GM12878 (cell line): ENCODE results near the gene UTP4. TPM values are rescaled to one million over a fixed set of nuclear protein-coding genes. Genes with fewer than 3 reads are reported as not detected.

Experiments
- ATAC-seq: fragments of 200-7000 bp; cut with Tn5 transposase; 3 replicates; pipeline ENCODE4 v1.9.1; 2020; ENCODE audit warnings: mild to moderate bottlenecking, moderate library complexity
- BruUV-seq: library from RNA; stranded (reverse); fragments of 400-500 nt; replicated peaks from 2 replicates; lab custom pipeline; 2021; lab: Mats Ljungman, UMichigan
- CTCF ChIA-PET: fragments of 300-600 bp; sonication (Branson Sonifier 250); formaldehyde crosslinking; extraction: SDS; loops from one replicate; lab custom pipeline; 2021; ENCODE audit warnings: inconsistent platforms; lab: Yijun Ruan, JAX
- POLR2A ChIA-PET: fragments of 350-600 bp; formaldehyde crosslinking; extraction: SDS; loops from one replicate; lab custom pipeline; 2021; ENCODE audit warnings: inconsistent platforms; lab: Charles Lee
- RAD21 ChIA-PET: fragments of 300-600 bp; sonication (Branson Sonifier 250); formaldehyde crosslinking; loops from one replicate; lab custom pipeline; 2023; ENCODE audit warnings: antibody characterized with exemption; ENCODE audit not compliant: unreplicated experiment; lab: Charles Lee
- SMC1A ChIA-PET: fragments of 300-600 bp; sonication (Branson Sonifier 250); formaldehyde crosslinking; loops from one replicate; lab custom pipeline; 2023; ENCODE audit not compliant: unreplicated experiment, uncharacterized antibody; lab: Charles Lee
- DNase-seq: peaks from one replicate; pipeline ENCODE4 v3.0.0-alpha.2; 2011; ENCODE audit warnings: low read depth, low spot score
- FAIRE-seq: peaks from 3 replicates; lab custom pipeline; 2011; peaks lifted over from hg19 to GRCh38; lab: Jason Lieb, UNC
- H2AFZ ChIP-seq: 2 replicates; pipeline ENCODE4 v1.6.0; 2011; ENCODE audit warnings: low read depth, low read length, control low read depth; ENCODE audit not compliant: control insufficient read depth
- H3K27ac ChIP-seq: 2 replicates; pipeline ENCODE4 v1.5.1; 2011; ENCODE audit warnings: control low read depth; ENCODE audit not compliant: control insufficient read depth, insufficient read depth
- H3K27me3 ChIP-seq, 2 experiments: replicated peaks in 1 of 2; 2 replicates each; pipeline versions ENCODE4 v1.6.0 to v1.6.1; 2011; ENCODE audit warnings: low read length in 1 of 2; ENCODE audit not compliant: control insufficient read depth in 2 of 2, insufficient read depth in 2 of 2
- H3K36me3 ChIP-seq, 2 experiments: 2 replicates each; pipeline ENCODE4 v1.5.1; 2011; ENCODE audit warnings: low read length in 1 of 2; ENCODE audit not compliant: control insufficient read depth in 2 of 2, insufficient read depth in 2 of 2
- H3K4me1 ChIP-seq: 2 replicates; pipeline ENCODE4 v1.6.1; 2011; ENCODE audit warnings: mild to moderate bottlenecking, low read length, moderate library complexity, mixed read lengths; ENCODE audit not compliant: control insufficient read depth, insufficient read depth
- H3K4me2 ChIP-seq: 2 replicates; pipeline ENCODE4 v1.6.0; 2011; ENCODE audit warnings: control low read depth; ENCODE audit not compliant: control insufficient read depth, insufficient read depth
- H3K4me3 ChIP-seq: fragments of 200-600 bp; sonication (generic); 2 replicates; pipeline ENCODE4 v1.5.1; 2016
- H3K79me2 ChIP-seq: 2 replicates; pipeline ENCODE4 v1.6.0; 2011; ENCODE audit warnings: low read length; ENCODE audit not compliant: control insufficient read depth, insufficient read depth
- H3K9ac ChIP-seq: 2 replicates; pipeline ENCODE4 v1.8.0; 2011; ENCODE audit warnings: low read length, control low read depth, mixed read lengths; ENCODE audit not compliant: control insufficient read depth, insufficient read depth
- H3K9me3 ChIP-seq: replicated peaks from 3 replicates; pipeline ENCODE4 v1.5.1; 2011; ENCODE audit warnings: mild to moderate bottlenecking, low read length; ENCODE audit not compliant: control insufficient read depth, insufficient read depth
- H4K20me1 ChIP-seq: 2 replicates; pipeline ENCODE4 v1.6.0; 2011; ENCODE audit not compliant: control insufficient read depth, insufficient read depth
- BACH1 ChIP-seq: fragments of 450-650 bp; IDR thresholded peaks from 2 replicates; pipeline ENCODE4 v1.6.1; 2017; ENCODE audit warnings: mild to moderate bottlenecking, borderline replicate concordance
- NR2C1 ChIP-seq: fragments of 450-650 bp; IDR thresholded peaks from 2 replicates; pipeline ENCODE4 v1.6.1; 2017; ENCODE audit warnings: antibody characterized with exemption, mild to moderate bottlenecking, moderate library complexity
- PAX8 ChIP-seq: fragments of 450-650 bp; IDR thresholded peaks from 2 replicates; pipeline ENCODE4 v1.6.1; 2017; ENCODE audit warnings: mild to moderate bottlenecking, moderate library complexity
- PKNOX1 ChIP-seq: fragments of 450-650 bp; IDR thresholded peaks from 2 replicates; pipeline ENCODE4 v1.6.1; 2016; ENCODE audit warnings: mild to moderate bottlenecking
- RELB ChIP-seq: fragments of 450-650 bp; IDR thresholded peaks from 2 replicates; pipeline ENCODE4 v1.6.1; 2017; ENCODE audit warnings: low read depth, mild to moderate bottlenecking, moderate library complexity
- TBL1XR1 ChIP-seq: IDR thresholded peaks from 2 replicates; pipeline ENCODE4 v1.6.1; 2012; ENCODE audit warnings: low read depth, low read length, improper control_type of control experiment
- WGBS: methylation state at CpG from one replicate; pipeline ENCODE4 v1.1.6; 2016; ENCODE audit warnings: low lambda C conversion rate; ENCODE audit not compliant: insufficient replicate concordance, insufficient coverage; ENCODE audit errors: missing lambda C conversion rate; 5-methylcytosine and 5-hydroxymethylcytosine counted together
- in situ Hi-C: fragments of 300-500 bp; cut with MboI; formaldehyde crosslinking; loops from 9 replicates; pipeline ENCODE4 v1.14.3; 2018; ENCODE audit warnings: mixed read lengths
- intact Hi-C: fragments of 100-400 bp; cut with micrococcal nuclease; formaldehyde crosslinking; loops from one replicate; pipeline ENCODE4 v1.14.2; 2022; ENCODE audit not compliant: unreplicated experiment
- polyA plus RNA-seq, 11 experiments: library from polyadenylated mRNA; depleted of rRNA in 4 of 11; unstranded in 6 of 11; stranded (reverse) in 5 of 11; fragments of >200 nt; fragmentation: Nextera tagmentation in 4 of 11; fragmentation: Illumina TruSeq in 1 of 11; extraction: Ambion mirVana in 4 of 11; extraction: Trizol in 1 of 11; gene quantifications; 1 replicate in 1 of 11; 2 replicates in 10 of 11; pipeline versions ENCODE4 v1.2.1 to v1.2.3, GENCODE V29; 2011 to 2016; ENCODE audit warnings: inconsistent platforms in 2 of 11, missing spikeins in 2 of 11, low read depth in 1 of 11
- total RNA-seq, 4 experiments: library from RNA; depleted of rRNA in 3 of 4; stranded (reverse); fragments of >200 nt in 3 of 4; fragmentation: Illumina TruSeq in 1 of 4; extraction: Trizol in 1 of 4; gene quantifications; 2 replicates each; pipeline versions ENCODE4 v1.2.1 to v1.2.3, GENCODE V29; 2013 to 2021
- TF ChIP-seq, protein P1 (sequence below): fragments of 450-650 bp; IDR thresholded peaks from 2 replicates; pipeline ENCODE4 v1.6.1; 2014; ENCODE audit warnings: mild to moderate bottlenecking
- TF ChIP-seq, protein P2 (sequence below): fragments of 450-650 bp; IDR thresholded peaks from 2 replicates; pipeline ENCODE4 v1.6.1; 2016; ENCODE audit warnings: mild to moderate bottlenecking

Gene UTP4
- total and polyA plus RNA-seq, 10 of the 15 experiments (the other 5 are each of a cell fraction or from before 2014, with no cell fraction given), result 32.5 to 131 (median 84.0) TPM

DNA sequence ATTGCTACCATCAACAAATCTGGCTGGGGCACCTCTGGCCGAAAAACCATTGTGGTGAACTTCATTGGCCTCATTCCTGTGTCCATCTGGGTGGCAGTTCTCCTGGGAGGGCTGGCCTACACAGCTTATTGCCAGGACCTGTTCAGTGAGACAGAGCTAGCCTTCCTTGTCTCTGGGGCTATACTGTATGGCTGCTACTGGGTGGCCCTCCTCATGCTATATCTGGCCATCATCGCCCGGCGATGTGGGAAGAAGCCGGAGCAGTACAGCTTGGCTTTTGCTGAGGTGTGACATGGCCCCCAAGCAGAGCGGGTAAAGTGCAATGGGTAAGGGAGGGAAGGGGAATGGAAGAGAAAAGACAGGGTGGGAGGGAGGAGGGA is 17.5 kb upstream of the UTP4 start:
- intact Hi-C loops (no loop called here), in situ Hi-C loops (no loop called here)
- DNase-seq, result no peak
- Histone ChIP-seq H3K4me2 (no peak overlapping the region), H3K27me3 (no peaks in the 10 kb centered on the region), H3K9me3 (no peaks in the 10 kb centered on the region), H2AFZ (no peak overlapping the region), H3K4me3 (no peak overlapping the region), H3K9ac (no peak overlapping the region), H3K36me3 (peaks cover 9 to 11% of the 10 kb centered on the region in 2 experiments), H3K79me2 (no peaks in the 10 kb centered on the region), H4K20me1 (no peaks in the 10 kb centered on the region), H3K4me1 (no peaks in the 10 kb centered on the region), H3K27ac (no peak overlapping the region)
- TF ChIP-seq PKNOX1, result no peak
- TF ChIP-seq, protein P1, sequence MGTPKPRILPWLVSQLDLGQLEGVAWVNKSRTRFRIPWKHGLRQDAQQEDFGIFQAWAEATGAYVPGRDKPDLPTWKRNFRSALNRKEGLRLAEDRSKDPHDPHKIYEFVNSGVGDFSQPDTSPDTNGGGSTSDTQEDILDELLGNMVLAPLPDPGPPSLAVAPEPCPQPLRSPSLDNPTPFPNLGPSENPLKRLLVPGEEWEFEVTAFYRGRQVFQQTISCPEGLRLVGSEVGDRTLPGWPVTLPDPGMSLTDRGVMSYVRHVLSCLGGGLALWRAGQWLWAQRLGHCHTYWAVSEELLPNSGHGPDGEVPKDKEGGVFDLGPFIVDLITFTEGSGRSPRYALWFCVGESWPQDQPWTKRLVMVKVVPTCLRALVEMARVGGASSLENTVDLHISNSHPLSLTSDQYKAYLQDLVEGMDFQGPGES, result no peak
- no peak for TF ChIP-seq PAX8
- no peak for TF ChIP-seq TBL1XR1
- BruUV-seq, result no TSS peak
- ChIA-PET POLR2A (no interaction called here), SMC1A (no interaction called here), RAD21 (no interaction called here), CTCF (interaction anchor here (0.7 to 4.0 kb wide), 5 partner anchors 9 to 713 kb away, joined by 3 to 38 read pairs (median 6); no protein-coding TSS in a partner anchor)
- FAIRE-seq, result no peak
- ATAC-seq, result no peak
- WGBS, result 100% methylated on average over 6 of the region's 6 CpGs

DNA sequence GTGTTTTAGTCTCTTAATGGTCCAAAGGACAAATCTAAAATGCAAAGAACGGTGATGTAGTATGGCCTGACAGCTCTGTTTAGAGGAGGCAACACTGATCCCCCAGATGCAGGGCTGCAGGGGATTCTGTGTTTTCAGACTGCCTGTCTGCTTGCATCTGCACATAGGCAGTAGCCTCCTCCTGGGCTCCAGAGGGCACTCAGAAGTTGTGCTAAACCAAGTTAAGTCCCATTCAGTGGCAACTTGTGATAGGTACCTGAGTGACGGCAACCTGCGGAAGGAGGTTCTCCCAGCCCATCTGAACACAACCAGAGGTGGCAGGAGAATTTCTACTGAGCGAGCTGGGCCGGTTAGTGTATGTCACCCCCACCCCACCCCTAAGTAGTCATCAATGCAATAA is 17.1 kb upstream of the UTP4 start:
- Histone ChIP-seq H3K36me3 (peaks cover 11 to 13% of the 10 kb centered on the region in 2 experiments), H3K4me1 (no peaks in the 10 kb centered on the region), H3K27ac (no peak overlapping the region), H3K4me3 (no peak overlapping the region), H3K9ac (no peak overlapping the region), H4K20me1 (no peaks in the 10 kb centered on the region), H3K79me2 (no peaks in the 10 kb centered on the region), H2AFZ (no peak overlapping the region), H3K9me3 (no peaks in the 10 kb centered on the region), H3K27me3 (no peaks in the 10 kb centered on the region), H3K4me2 (no peak overlapping the region)
- intact Hi-C loops (no loop called here), in situ Hi-C loops (no loop called here)
- SMC1A ChIA-PET, result interaction anchor here (1.3 to 1.9 kb wide), 2 partner anchors 9 to 57 kb away, joined by 4 to 5 read pairs; no protein-coding TSS in a partner anchor
- WGBS, result 98% methylated on average over 5 of the region's 5 CpGs
- TF ChIP-seq RELB (no peak), NR2C1 (no peak), BACH1 (no peak)
- TF ChIP-seq, protein P2, sequence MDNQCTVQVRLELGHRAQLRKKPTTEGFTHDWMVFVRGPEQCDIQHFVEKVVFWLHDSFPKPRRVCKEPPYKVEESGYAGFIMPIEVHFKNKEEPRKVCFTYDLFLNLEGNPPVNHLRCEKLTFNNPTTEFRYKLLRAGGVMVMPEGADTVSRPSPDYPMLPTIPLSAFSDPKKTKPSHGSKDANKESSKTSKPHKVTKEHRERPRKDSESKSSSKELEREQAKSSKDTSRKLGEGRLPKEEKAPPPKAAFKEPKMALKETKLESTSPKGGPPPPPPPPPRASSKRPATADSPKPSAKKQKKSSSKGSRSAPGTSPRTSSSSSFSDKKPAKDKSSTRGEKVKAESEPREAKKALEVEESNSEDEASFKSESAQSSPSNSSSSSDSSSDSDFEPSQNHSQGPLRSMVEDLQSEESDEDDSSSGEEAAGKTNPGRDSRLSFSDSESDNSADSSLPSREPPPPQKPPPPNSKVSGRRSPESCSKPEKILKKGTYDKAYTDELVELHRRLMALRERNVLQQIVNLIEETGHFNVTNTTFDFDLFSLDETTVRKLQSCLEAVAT, result no peak
- BruUV-seq, result no TSS peak
- CTCF ChIA-PET, result interaction anchor here (0.6 to 4.0 kb wide), 4 partner anchors 14 to 247 kb away, joined by 3 to 17 read pairs (median 4); no protein-coding TSS in a partner anchor
- FAIRE-seq (no peak), DNase-seq (no peak), ATAC-seq (no peak)
- RAD21 ChIA-PET, result no interaction called here
- POLR2A ChIA-PET, result interaction anchor here (0.6 kb wide), 1 partner anchor 62 kb away, joined by 3 read pairs; no protein-coding TSS in a partner anchor
